Neural cell (in vitro differentiated cells): ENCODE results near the gene PRCP.

ENCODE experiments used
- EP300 ChIP-seq: fragments of 450-650 bp; conservative IDR thresholded peaks from 2 replicates; pipeline ENCODE4 v1.6.1; 2014; ENCODE audit warnings: antibody characterized with exemption, mild to moderate bottlenecking, moderate library complexity; ENCODE audit not compliant: poor library complexity, severe bottlenecking
- EZH2 ChIP-seq: fragments of 200-600, 300-800 bp; shearing (Covaris generic), sonication (generic); IDR thresholded peaks from 2 replicates; pipeline ENCODE4 v1.6.1; 2014; ENCODE audit warnings: antibody characterized with exemption, low read length, borderline replicate concordance, mild to moderate bottlenecking; ENCODE audit not compliant: insufficient read depth, poor library complexity, severe bottlenecking
- POLR2AphosphoS5 ChIP-seq: IDR thresholded peaks from 2 replicates; pipeline ENCODE4 v1.6.1; 2012
- RAD21 ChIP-seq: fragments of 450-650 bp; conservative IDR thresholded peaks from 2 replicates; pipeline ENCODE4 v1.6.1; 2014; ENCODE audit warnings: antibody characterized with exemption, mild to moderate bottlenecking, moderate library complexity
- TF ChIP-seq, protein P1 (sequence below): fragments of 450-650 bp; IDR thresholded peaks from 2 replicates; pipeline ENCODE4 v1.5.1; 2014; ENCODE audit warnings: antibody characterized with exemption, mild to moderate bottlenecking, moderate library complexity; ENCODE audit not compliant: poor library complexity, severe bottlenecking
- TF ChIP-seq, protein P2 (sequence below): IDR thresholded peaks from 2 replicates; pipeline ENCODE4 v1.6.1; 2012; ENCODE audit warnings: borderline replicate concordance

DNA sequence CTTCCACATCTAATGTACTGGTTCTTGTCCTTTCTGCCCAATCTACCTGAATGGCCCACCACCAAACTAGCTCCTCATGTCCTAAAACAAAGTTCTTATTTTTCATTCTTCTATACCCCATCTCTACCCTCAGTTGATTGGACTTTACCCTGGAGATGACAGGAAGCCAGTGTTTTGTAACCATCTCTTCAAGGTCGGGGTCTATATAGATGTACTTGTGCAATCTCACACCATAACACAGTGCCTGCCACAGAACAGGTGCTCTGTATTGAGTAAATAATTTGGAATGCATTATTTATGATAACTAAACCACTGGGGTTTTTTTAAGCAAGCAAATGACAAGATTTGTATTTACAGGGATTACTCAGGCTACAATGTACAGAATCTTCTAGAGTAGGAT is 89.9 kb downstream of the PRCP start:
- TF ChIP-seq, protein P1, sequence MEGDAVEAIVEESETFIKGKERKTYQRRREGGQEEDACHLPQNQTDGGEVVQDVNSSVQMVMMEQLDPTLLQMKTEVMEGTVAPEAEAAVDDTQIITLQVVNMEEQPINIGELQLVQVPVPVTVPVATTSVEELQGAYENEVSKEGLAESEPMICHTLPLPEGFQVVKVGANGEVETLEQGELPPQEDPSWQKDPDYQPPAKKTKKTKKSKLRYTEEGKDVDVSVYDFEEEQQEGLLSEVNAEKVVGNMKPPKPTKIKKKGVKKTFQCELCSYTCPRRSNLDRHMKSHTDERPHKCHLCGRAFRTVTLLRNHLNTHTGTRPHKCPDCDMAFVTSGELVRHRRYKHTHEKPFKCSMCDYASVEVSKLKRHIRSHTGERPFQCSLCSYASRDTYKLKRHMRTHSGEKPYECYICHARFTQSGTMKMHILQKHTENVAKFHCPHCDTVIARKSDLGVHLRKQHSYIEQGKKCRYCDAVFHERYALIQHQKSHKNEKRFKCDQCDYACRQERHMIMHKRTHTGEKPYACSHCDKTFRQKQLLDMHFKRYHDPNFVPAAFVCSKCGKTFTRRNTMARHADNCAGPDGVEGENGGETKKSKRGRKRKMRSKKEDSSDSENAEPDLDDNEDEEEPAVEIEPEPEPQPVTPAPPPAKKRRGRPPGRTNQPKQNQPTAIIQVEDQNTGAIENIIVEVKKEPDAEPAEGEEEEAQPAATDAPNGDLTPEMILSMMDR = no peak
- TF ChIP-seq POLR2AphosphoS5 = no peak
- no peak for TF ChIP-seq EP300
- no peak for TF ChIP-seq EZH2
- TF ChIP-seq, protein P2, sequence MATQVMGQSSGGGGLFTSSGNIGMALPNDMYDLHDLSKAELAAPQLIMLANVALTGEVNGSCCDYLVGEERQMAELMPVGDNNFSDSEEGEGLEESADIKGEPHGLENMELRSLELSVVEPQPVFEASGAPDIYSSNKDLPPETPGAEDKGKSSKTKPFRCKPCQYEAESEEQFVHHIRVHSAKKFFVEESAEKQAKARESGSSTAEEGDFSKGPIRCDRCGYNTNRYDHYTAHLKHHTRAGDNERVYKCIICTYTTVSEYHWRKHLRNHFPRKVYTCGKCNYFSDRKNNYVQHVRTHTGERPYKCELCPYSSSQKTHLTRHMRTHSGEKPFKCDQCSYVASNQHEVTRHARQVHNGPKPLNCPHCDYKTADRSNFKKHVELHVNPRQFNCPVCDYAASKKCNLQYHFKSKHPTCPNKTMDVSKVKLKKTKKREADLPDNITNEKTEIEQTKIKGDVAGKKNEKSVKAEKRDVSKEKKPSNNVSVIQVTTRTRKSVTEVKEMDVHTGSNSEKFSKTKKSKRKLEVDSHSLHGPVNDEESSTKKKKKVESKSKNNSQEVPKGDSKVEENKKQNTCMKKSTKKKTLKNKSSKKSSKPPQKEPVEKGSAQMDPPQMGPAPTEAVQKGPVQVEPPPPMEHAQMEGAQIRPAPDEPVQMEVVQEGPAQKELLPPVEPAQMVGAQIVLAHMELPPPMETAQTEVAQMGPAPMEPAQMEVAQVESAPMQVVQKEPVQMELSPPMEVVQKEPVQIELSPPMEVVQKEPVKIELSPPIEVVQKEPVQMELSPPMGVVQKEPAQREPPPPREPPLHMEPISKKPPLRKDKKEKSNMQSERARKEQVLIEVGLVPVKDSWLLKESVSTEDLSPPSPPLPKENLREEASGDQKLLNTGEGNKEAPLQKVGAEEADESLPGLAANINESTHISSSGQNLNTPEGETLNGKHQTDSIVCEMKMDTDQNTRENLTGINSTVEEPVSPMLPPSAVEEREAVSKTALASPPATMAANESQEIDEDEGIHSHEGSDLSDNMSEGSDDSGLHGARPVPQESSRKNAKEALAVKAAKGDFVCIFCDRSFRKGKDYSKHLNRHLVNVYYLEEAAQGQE = no peak
- TF ChIP-seq RAD21 = no peak
